Skin of body (tissue), 3 donors: ENCODE results near the gene ZBTB1. TPM values are rescaled to one million over a fixed set of nuclear protein-coding genes. Genes with fewer than 3 reads are reported as not detected.
"Not testable (repeated sequence)": the region's sequence is repeated elsewhere in the genome, so short reads cannot be mapped to it uniquely, and the experiment has no call there.

ENCODE experiments used
- DNase-seq: peaks from one replicate; lab custom pipeline; 2025; lab: John Stamatoyannopoulos, UW
- small RNA-seq: library from RNA; depleted of rRNA; stranded (forward); fragments of <200 nt; gene quantifications from one replicate; pipeline ENCODE3, GENCODE V24; 2014; ENCODE audit warnings: low replicate concordance
- total RNA-seq: library from RNA; depleted of rRNA; stranded (reverse); fragments of >200 nt; gene quantifications from one replicate; pipeline ENCODE4 v1.2.3, GENCODE V29; 2014

ZBTB1 gene
- total RNA-seq, 1 donor from 2014 or later, result 58.3 TPM

- no peak for DNase-seq
Measured at GRCh38 chr14:64563696-64564095, 59.1 kb downstream of the ZBTB1 start.

- DNase-seq, result peak; percentile 40
Measured at GRCh38 chr14:64566651-64567122, 62.1 kb downstream of the ZBTB1 start.

- peak; percentile 26 for DNase-seq
Measured at GRCh38 chr14:64569138-64569631, 64.6 kb downstream of the ZBTB1 start.

GRCh38 chr14:64569646-64570045 is 65.1 kb downstream of the ZBTB1 start:
- not testable (repeated sequence) for DNase-seq

- no peak for DNase-seq
Measured at GRCh38 chr14:64572386-64573104, 68.0 kb downstream of the ZBTB1 start.

GRCh38 chr14:64573109-64573508 is 68.5 kb downstream of the ZBTB1 start:
- DNase-seq, result peak; percentile 45

Small RNAs within 50 kb of the gene (small RNA-seq; reads per million reads assigned to genes)
- not detected for gene AL049869.4

Other genes with a start within 250 kb of the ZBTB1 start
- gene ESR2, start 210.4 kb upstream of the ZBTB1 start, total RNA-seq, result 1.5 TPM
- 41.2 TPM for gene MTHFD1, start 116.4 kb upstream of the ZBTB1 start, total RNA-seq
- 1.3 TPM for gene AKAP5, start 39.3 kb upstream of the ZBTB1 start, total RNA-seq
- gene ZBTB25, start 932 bp upstream of the ZBTB1 start, total RNA-seq, result 8.8 TPM
- 19.7 TPM for gene HSPA2, start 36.0 kb downstream of the ZBTB1 start, total RNA-seq
- gene PPP1R36, start 45.2 kb downstream of the ZBTB1 start, total RNA-seq, result 0.89 TPM
- 39.6 TPM for gene PLEKHG3, start 199.7 kb downstream of the ZBTB1 start, total RNA-seq